GM23338 (cell line): ENCODE measurements around the gene NHLH2.

ENCODE experiments used
- CREB1 ChIP-seq: fragments of 250-450 bp; sonication (Bioruptor Pico); IDR thresholded peaks from 2 replicates; pipeline ENCODE4 v1.5.0; 2020; ENCODE audit warnings: low read depth, mild to moderate bottlenecking, moderate library complexity
- CTCF ChIP-seq, 2 experiments: fragments of 200-600 bp in 1 of 2; sonication (generic) in 1 of 2; conservative IDR thresholded peaks; 2 replicates each; pipeline versions ENCODE4 v1.5.1 to v1.6.1; 2016 to 2017; ENCODE audit warnings: antibody characterized with exemption in 2 of 2, low read depth in 2 of 2, mild to moderate bottlenecking in 2 of 2, moderate library complexity in 1 of 2
- EZH2 ChIP-seq: fragments of 200-600 bp; sonication (generic); IDR thresholded peaks from one replicate; pipeline ENCODE4 v1.8.0; 2017; ENCODE audit warnings: antibody characterized with exemption, mild to moderate bottlenecking, low read depth; ENCODE audit not compliant: unreplicated experiment
- EZH2phosphoT487 ChIP-seq: fragments of 200-600 bp; sonication (generic); IDR thresholded peaks from one replicate; pipeline ENCODE4 v1.8.1; 2018; ENCODE audit warnings: antibody characterized with exemption; ENCODE audit not compliant: unreplicated experiment
- JUNB ChIP-seq: IDR thresholded peaks from one replicate; pipeline ENCODE4 v1.6.1; 2016; ENCODE audit warnings: antibody characterized with exemption; ENCODE audit not compliant: unreplicated experiment
- POLR2AphosphoS5 ChIP-seq: IDR thresholded peaks from 2 replicates; pipeline ENCODE4 v1.6.1; 2016; ENCODE audit warnings: antibody characterized with exemption, low read depth
- REST ChIP-seq: IDR thresholded peaks from one replicate; pipeline ENCODE4 v1.6.1; 2018; ENCODE audit warnings: antibody characterized with exemption; ENCODE audit not compliant: unreplicated experiment
- STAT1 ChIP-seq: IDR thresholded peaks from one replicate; pipeline ENCODE4 v1.6.1; 2016; ENCODE audit warnings: antibody characterized with exemption; ENCODE audit not compliant: unreplicated experiment
- ZNF114 ChIP-seq: fragments of 250-450 bp; sonication (Bioruptor Pico); IDR thresholded peaks from 2 replicates; pipeline ENCODE4 v1.5.0; 2020; ENCODE audit warnings: mild to moderate bottlenecking, moderate library complexity
- ZNF331 ChIP-seq: fragments of 250-450 bp; sonication (Bioruptor Pico); IDR thresholded peaks from 2 replicates; pipeline ENCODE4 v1.5.0; 2020; ENCODE audit warnings: low read depth, mild to moderate bottlenecking, moderate library complexity
- ZNF462 ChIP-seq: fragments of 250-450 bp; sonication (Bioruptor Pico); IDR thresholded peaks from 2 replicates; pipeline ENCODE4 v1.5.0; 2020; ENCODE audit warnings: mild to moderate bottlenecking, moderate library complexity

DNA sequence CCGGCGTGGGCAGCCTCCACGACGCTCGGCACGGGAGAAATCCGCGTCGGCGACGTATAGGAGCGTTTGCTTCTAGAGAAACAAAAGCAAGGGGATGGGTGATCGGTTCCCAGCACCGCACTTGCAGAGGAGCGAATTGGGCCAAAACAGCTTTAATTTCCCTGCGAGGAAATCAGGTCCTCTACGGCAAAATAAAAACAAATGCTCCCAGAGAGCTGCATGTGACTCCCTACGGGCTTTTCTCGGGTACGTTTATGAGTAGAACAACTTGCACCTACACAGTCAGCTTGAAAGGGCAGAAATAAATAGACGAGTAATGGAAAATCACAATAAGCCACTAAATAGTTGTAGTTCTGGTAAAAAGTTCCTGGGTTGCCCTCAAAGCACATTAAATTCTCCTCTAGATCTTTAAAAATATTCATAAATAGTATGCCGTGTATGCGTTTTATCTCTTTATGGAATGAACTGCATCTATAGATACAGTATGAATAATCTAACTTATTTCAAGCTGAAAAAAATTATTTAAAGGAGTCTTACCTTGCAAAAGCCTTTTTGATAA, 1.2 kb downstream of the NHLH2 start:
- TF ChIP-seq REST (no peak), CTCF (conservative IDR thresholded peaks at IDR 0.05; ENCODE audit: low read depth in 2 of 2) (no peak), JUNB (no peak), EZH2 (peak; percentile 41), CREB1 (CRISPR knock-in tag) (no peak), POLR2AphosphoS5 (no peak), EZH2phosphoT487 (no peak), ZNF462 (CRISPR knock-in tag) (no peak), STAT1 (no peak), ZNF331 (CRISPR knock-in tag) (no peak), ZNF114 (CRISPR knock-in tag) (no peak)
